WERI-Rb-1 (cell line): ENCODE data around the gene TTC9B.

Experiments
- DNase-seq: peaks from one replicate; pipeline ENCODE4 v3.0.0-alpha.2; 2020
- H3K27ac ChIP-seq: fragments of 250-450 bp; sonication (Bioruptor Pico); 2 replicates; pipeline ENCODE4 v1.5.1; 2020; ENCODE audit warnings: mild to moderate bottlenecking, moderate library complexity
- H3K27me3 ChIP-seq: fragments of 250-450 bp; sonication (Bioruptor Pico); 2 replicates; pipeline ENCODE4 v1.5.1; 2021; ENCODE audit warnings: mild to moderate bottlenecking, low read depth, moderate library complexity; ENCODE audit not compliant: insufficient read depth, severe bottlenecking
- H3K36me3 ChIP-seq: fragments of 250-450 bp; sonication (Bioruptor Pico); 2 replicates; pipeline ENCODE4 v1.5.1; 2020; ENCODE audit warnings: mild to moderate bottlenecking, moderate library complexity
- H3K4me3 ChIP-seq: 2 replicates; pipeline ENCODE4 v1.5.1; 2011; ENCODE audit warnings: low read depth, mild to moderate bottlenecking, control low read depth, low read length
- H3K9me3 ChIP-seq: fragments of 250-450 bp; sonication (Bioruptor Pico); 2 replicates; pipeline ENCODE4 v1.5.1; 2021; ENCODE audit warnings: mild to moderate bottlenecking, moderate library complexity; ENCODE audit not compliant: severe bottlenecking
- TF ChIP-seq, protein P1 (sequence below): IDR thresholded peaks from 2 replicates; pipeline ENCODE4 v1.5.1; 2011; ENCODE audit warnings: low read depth, mild to moderate bottlenecking, control low read depth, inconsistent platforms, low read length

Gene TTC9B

DNA sequence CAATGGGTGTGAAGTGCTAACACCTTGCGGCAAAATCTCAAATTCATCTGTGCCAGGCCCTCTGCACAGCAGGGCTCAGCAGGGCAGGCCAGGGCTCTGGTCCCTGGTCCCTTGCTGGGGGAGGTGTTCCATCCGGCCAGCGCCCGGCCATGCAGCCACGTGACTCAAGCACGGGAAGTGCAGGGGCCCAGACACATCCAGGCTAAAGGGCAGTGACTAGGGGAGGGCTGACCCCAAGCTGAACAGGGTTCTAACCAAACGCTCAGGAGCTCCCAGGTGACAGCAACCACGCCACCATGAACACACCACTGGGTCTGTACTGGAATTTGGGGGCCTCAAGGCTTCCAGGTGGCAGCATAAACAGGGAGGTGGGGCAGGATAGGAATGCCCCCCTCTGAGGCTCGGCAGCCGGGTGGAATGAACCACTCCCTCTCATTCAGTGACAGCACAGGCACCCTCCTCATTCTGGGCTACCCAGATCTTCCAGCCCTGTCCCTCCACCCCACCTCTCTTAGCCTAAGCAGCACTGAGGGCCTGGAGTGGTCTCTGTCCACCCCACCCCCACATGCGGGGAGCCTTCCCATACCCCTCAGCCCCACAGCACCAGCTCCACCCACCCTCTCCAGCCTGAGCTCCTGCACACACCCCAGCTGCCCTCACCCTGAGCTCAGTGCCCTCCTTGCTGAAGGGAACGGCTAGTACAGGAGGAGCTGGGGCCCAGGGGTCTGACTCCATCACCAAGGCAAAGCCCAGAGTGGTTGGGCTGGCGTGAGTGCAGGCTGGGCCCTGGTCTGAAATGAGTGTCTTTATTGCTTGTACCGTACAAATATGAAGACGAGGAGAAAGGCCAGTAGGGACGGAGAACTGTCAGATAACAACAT is 13.6 kb upstream of the TTC9B start:
- TF ChIP-seq, protein P1, sequence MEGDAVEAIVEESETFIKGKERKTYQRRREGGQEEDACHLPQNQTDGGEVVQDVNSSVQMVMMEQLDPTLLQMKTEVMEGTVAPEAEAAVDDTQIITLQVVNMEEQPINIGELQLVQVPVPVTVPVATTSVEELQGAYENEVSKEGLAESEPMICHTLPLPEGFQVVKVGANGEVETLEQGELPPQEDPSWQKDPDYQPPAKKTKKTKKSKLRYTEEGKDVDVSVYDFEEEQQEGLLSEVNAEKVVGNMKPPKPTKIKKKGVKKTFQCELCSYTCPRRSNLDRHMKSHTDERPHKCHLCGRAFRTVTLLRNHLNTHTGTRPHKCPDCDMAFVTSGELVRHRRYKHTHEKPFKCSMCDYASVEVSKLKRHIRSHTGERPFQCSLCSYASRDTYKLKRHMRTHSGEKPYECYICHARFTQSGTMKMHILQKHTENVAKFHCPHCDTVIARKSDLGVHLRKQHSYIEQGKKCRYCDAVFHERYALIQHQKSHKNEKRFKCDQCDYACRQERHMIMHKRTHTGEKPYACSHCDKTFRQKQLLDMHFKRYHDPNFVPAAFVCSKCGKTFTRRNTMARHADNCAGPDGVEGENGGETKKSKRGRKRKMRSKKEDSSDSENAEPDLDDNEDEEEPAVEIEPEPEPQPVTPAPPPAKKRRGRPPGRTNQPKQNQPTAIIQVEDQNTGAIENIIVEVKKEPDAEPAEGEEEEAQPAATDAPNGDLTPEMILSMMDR, result no peak
- Histone ChIP-seq H3K27me3 (peaks cover 13% of the 10 kb centered on the region), H3K36me3 (peaks cover 15% of the 10 kb centered on the region), H3K4me3 (no peak overlapping the region), H3K9me3 (no peaks in the 10 kb centered on the region), H3K27ac (no peak overlapping the region)
- no peak for DNase-seq

DNA sequence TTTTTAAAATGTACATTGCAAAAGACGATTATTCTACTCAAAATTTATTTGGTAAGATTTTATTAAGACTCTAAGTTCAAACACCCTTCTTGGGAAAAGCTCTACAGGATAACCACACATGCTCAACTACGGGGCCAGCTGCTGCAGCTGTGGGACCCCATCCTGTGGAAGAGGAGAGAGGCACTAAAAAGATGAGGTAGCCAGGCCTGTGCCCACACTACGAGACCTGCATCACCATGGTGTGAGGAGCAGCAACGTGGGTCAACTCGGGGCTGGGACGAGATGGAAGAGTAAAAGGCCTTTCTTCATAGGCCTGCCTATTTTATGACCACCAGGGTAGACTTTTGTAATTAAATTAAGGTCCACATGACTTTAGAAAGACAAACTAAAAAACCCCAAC is 12.9 kb upstream of the TTC9B start:
- Histone ChIP-seq H3K27ac (no peak overlapping the region), H3K4me3 (no peak overlapping the region), H3K27me3 (peaks cover 20% of the 10 kb centered on the region), H3K9me3 (peaks cover 2% of the 10 kb centered on the region), H3K36me3 (peaks cover 12% of the 10 kb centered on the region; the same call in 1 of the 2 replicates)
- no peak for DNase-seq
- TF ChIP-seq, protein P1, result no peak

DNA sequence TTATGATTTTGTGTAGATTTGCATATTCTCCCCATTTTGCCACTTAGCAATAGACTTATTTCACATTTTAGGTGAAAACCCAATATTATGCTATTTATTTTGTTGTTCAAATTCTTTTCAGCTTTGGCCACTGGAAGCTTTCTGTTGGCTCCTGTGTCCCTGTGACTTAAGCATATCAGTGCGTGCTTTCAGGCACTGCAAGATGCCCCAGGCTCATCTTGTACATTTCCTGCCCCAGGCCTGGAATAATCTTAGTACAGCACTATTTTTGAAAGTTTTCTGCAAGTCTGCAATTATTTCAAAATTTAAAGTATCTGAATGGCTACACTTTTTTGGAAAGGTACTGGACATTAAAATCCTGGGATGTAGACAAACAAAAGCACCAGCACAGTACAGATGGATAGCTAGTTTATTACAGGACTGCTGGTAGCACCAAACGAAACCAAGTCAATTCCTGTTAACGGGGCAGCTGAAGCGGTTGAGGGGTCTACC is 11.8 kb upstream of the TTC9B start:
- no peak overlapping the region for H3K4me3 ChIP-seq
- peaks cover 28% of the 10 kb centered on the region for H3K27me3 ChIP-seq
- TF ChIP-seq, protein P1, result no peak
- DNase-seq, result no peak
- H3K36me3 ChIP-seq, result peaks cover 8% of the 10 kb centered on the region; the same call in 1 of the 2 replicates
- H3K27ac ChIP-seq, result no peak overlapping the region
- peaks cover 5% of the 10 kb centered on the region for H3K9me3 ChIP-seq

DNA sequence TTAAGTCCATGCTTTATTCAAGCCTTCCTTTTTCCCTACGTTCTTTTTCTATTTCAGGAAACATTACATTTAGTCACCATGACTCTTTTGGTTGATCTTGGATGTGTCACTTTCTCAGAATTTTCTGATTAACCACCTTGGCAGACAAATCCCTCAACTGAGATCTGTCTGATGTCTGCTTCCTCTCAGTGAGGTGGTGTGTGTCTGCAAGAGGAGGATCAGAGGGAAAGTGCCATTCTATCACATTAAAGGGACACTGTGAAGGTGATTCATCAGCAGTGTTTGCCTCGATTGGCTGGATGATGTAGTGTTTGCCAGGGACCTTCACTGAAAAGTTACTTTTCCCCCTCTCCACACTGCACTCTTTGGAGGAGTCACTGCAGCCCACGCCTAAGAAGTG is 11.3 kb upstream of the TTC9B start:
- Histone ChIP-seq H3K27ac (no peak overlapping the region), H3K36me3 (peaks cover 8% of the 10 kb centered on the region; the same call in 1 of the 2 replicates), H3K4me3 (no peak overlapping the region), H3K9me3 (peaks cover 5% of the 10 kb centered on the region), H3K27me3 (peaks cover 28% of the 10 kb centered on the region)
- TF ChIP-seq, protein P1, result no peak
- DNase-seq, result no peak

DNA sequence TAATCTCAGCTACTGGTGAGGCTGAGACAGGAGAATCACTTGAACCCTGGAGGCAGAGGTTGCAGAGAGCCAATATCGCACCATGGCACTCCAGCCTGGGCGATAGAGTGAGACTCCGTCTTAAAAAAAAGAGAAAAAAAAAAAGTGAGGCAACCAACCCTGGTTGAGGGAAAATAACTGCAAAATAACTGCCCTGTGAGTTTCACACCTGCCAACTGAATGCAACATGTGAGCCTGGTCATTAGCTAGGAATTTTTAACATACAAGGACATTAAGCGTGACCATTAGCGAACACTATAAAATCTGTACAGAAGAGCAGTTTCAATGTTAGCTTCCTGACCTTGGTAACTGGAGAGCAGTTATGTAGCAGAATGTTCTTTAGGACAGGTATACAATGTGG is 10.7 kb upstream of the TTC9B start:
- DNase-seq, result no peak
- no peak overlapping the region for H3K27ac ChIP-seq
- peaks cover 5% of the 10 kb centered on the region for H3K9me3 ChIP-seq
- H3K36me3 ChIP-seq, result peaks cover 8% of the 10 kb centered on the region; the same call in 1 of the 2 replicates
- no peak overlapping the region for H3K4me3 ChIP-seq
- H3K27me3 ChIP-seq, result peaks cover 28% of the 10 kb centered on the region
- TF ChIP-seq, protein P1, result no peak
